Measurements from ENCODE around the gene GIMAP6.

DNA sequence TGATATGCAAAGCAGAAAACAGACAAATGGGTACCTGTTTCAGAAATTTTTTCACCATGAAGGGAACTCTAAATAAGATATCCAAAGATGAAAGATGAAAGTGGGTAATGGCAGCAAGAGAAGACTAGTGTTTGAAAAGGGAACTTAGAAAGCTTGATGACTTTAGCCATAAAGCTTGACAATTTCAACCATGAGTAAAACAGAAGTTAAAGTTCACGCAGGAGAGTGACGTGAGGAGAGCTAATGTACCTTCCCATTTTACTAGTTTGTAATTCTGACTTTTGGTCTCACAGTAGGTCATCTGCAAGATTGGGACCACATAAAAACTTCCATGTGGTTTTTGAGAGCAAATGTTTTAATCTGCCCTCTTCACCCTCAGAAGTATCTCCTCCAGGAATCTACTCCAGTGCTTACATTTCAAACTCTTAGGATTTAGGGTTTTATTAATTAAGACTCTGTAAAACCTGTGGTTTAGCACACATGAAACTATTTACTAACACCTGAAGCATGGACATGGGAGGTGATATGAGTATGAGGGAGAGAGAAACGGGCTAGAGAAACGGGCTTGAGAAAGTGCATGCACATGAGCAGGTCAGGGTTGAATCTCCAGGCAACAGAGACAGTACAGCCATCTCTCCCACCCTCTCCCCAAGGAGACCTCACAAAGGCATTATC lies 28.9 kb upstream of the GIMAP6 start:
- TF ChIP-seq, protein P1, sequence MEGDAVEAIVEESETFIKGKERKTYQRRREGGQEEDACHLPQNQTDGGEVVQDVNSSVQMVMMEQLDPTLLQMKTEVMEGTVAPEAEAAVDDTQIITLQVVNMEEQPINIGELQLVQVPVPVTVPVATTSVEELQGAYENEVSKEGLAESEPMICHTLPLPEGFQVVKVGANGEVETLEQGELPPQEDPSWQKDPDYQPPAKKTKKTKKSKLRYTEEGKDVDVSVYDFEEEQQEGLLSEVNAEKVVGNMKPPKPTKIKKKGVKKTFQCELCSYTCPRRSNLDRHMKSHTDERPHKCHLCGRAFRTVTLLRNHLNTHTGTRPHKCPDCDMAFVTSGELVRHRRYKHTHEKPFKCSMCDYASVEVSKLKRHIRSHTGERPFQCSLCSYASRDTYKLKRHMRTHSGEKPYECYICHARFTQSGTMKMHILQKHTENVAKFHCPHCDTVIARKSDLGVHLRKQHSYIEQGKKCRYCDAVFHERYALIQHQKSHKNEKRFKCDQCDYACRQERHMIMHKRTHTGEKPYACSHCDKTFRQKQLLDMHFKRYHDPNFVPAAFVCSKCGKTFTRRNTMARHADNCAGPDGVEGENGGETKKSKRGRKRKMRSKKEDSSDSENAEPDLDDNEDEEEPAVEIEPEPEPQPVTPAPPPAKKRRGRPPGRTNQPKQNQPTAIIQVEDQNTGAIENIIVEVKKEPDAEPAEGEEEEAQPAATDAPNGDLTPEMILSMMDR (IDR thresholded peaks at IDR 0.05) = no peak
- TF ChIP-seq POLR2A (IDR thresholded peaks at IDR 0.05) = no peak
